ENCODE results near the gene ATP2A3.

Gene ATP2A3

GRCh38 chr17:4005296-4006164 is 41.3 kb upstream of the ATP2A3 start:
- Histone ChIP-seq H3K27ac (ENCODE audit: low read depth, low read length) (no peak overlapping the region), H4K91ac (ENCODE audit: low read depth, low read length) (no peak overlapping the region), H2AFZ (ENCODE audit: insufficient read depth, low read length, poor library complexity) (no peak overlapping the region), H2BK12ac (ENCODE audit: low read length) (no peak overlapping the region), H3K9ac (ENCODE audit: low read length) (no peak overlapping the region), H3K4me3 (ENCODE audit: low read depth, low read length) (no peak overlapping the region), H3K9me3 (ENCODE audit: insufficient read depth, low read depth, low read length) (no peaks in the 10 kb centered on the region), H3K4me1 (ENCODE audit: control insufficient read depth in 1 of 2, insufficient read depth in 2 of 2, low read length in 2 of 2) (peaks cover 3 to 10% of the 10 kb centered on the region in 2 experiments), H2BK120ac (ENCODE audit: insufficient read depth, low read length, poor library complexity) (no peak overlapping the region), H3K14ac (ENCODE audit: low read length) (no peak overlapping the region), H3K36me3 (ENCODE audit: control insufficient read depth in 1 of 2, insufficient read depth in 2 of 2, low read length in 2 of 2) (peaks cover 44 to 45% of the 10 kb centered on the region in 2 experiments), H2AK5ac (ENCODE audit: low read length) (no peak overlapping the region), H2BK5ac (ENCODE audit: low read depth, low read length, poor library complexity) (no peak overlapping the region), H3K79me2 (ENCODE audit: control insufficient read depth, insufficient read depth, low read length, poor library complexity) (no peaks in the 10 kb centered on the region), H3K4ac (ENCODE audit: low read depth, low read length) (no peak overlapping the region), H3K23ac (ENCODE audit: low read length) (no peak overlapping the region), H3K27me3 (ENCODE audit: insufficient read depth, low read length) (no peaks in the 10 kb centered on the region), H3K18ac (ENCODE audit: low read length) (no peak overlapping the region), H4K12ac (ENCODE audit: low read depth, low read length) (no peak overlapping the region), H3K4me2 (ENCODE audit: low read length) (no peak overlapping the region), H4K8ac (ENCODE audit: low read depth, low read length) (no peak overlapping the region), H3K79me1 (ENCODE audit: low read length) (no peaks in the 10 kb centered on the region)
- WGBS (ENCODE audit: extremely low coverage, insufficient coverage, insufficient read length): no CpG with 5 or more reads among the region's 22 CpGs
- no peak for DNase-seq

GRCh38 chr17:4004517-4005295 is 40.5 kb upstream of the ATP2A3 start:
- Histone ChIP-seq H3K4me2 (ENCODE audit: low read length) (no peak overlapping the region), H3K18ac (ENCODE audit: low read length) (no peak overlapping the region), H4K12ac (ENCODE audit: low read depth, low read length) (peak overlapping the region; percentile 27), H2BK12ac (ENCODE audit: low read length) (no peak overlapping the region), H3K4me3 (ENCODE audit: low read depth, low read length) (no peak overlapping the region), H2BK120ac (ENCODE audit: insufficient read depth, low read length, poor library complexity) (no peak overlapping the region), H3K79me1 (ENCODE audit: low read length) (no peaks in the 10 kb centered on the region), H2AFZ (ENCODE audit: insufficient read depth, low read length, poor library complexity) (no peak overlapping the region), H3K9me3 (ENCODE audit: insufficient read depth, low read depth, low read length) (no peaks in the 10 kb centered on the region), H3K79me2 (ENCODE audit: control insufficient read depth, insufficient read depth, low read length, poor library complexity) (no peaks in the 10 kb centered on the region), H3K9ac (ENCODE audit: low read length) (no peak overlapping the region), H4K91ac (ENCODE audit: low read depth, low read length) (no peak overlapping the region), H4K8ac (ENCODE audit: low read depth, low read length) (no peak overlapping the region), H3K27me3 (ENCODE audit: insufficient read depth, low read length) (no peaks in the 10 kb centered on the region), H3K27ac (ENCODE audit: low read depth, low read length) (no peak overlapping the region), H2AK5ac (ENCODE audit: low read length) (no peak overlapping the region), H3K4me1 (ENCODE audit: control insufficient read depth in 1 of 2, insufficient read depth in 2 of 2, low read length in 2 of 2) (peaks cover 3 to 10% of the 10 kb centered on the region in 2 experiments), H2BK5ac (ENCODE audit: low read depth, low read length, poor library complexity) (no peak overlapping the region), H3K4ac (ENCODE audit: low read depth, low read length) (no peak overlapping the region), H3K23ac (ENCODE audit: low read length) (no peak overlapping the region), H3K14ac (ENCODE audit: low read length) (no peak overlapping the region), H3K36me3 (ENCODE audit: control insufficient read depth in 1 of 2, insufficient read depth in 2 of 2, low read length in 2 of 2) (peaks cover 43% of the 10 kb centered on the region in 2 experiments)
- no CpG with 5 or more reads among the region's 44 CpGs for WGBS (ENCODE audit: extremely low coverage, insufficient coverage, insufficient read length)
- peak; percentile 44 to 69 for DNase-seq

GRCh38 chr17:4003501-4004421 is 39.5 kb upstream of the ATP2A3 start:
- Histone ChIP-seq H3K36me3 (ENCODE audit: control insufficient read depth in 1 of 2, insufficient read depth in 2 of 2, low read length in 2 of 2) (peaks cover 34% of the 10 kb centered on the region in 2 experiments), H2BK5ac (ENCODE audit: low read depth, low read length, poor library complexity) (no peak overlapping the region), H3K4me2 (ENCODE audit: low read length) (no peak overlapping the region), H3K18ac (ENCODE audit: low read length) (no peak overlapping the region), H3K23ac (ENCODE audit: low read length) (no peak overlapping the region), H2BK120ac (ENCODE audit: insufficient read depth, low read length, poor library complexity) (no peak overlapping the region), H3K4me3 (ENCODE audit: low read depth, low read length) (no peak overlapping the region), H2AK5ac (ENCODE audit: low read length) (no peak overlapping the region), H3K4me1 (ENCODE audit: control insufficient read depth in 1 of 2, insufficient read depth in 2 of 2, low read length in 2 of 2) (peaks cover 3 to 10% of the 10 kb centered on the region in 2 experiments), H4K12ac (ENCODE audit: low read depth, low read length) (no peak overlapping the region), H2BK12ac (ENCODE audit: low read length) (no peak overlapping the region), H3K27me3 (ENCODE audit: insufficient read depth, low read length) (no peaks in the 10 kb centered on the region), H3K9ac (ENCODE audit: low read length) (no peak overlapping the region), H3K79me1 (ENCODE audit: low read length) (no peaks in the 10 kb centered on the region), H3K4ac (ENCODE audit: low read depth, low read length) (no peak overlapping the region), H4K8ac (ENCODE audit: low read depth, low read length) (no peak overlapping the region), H3K9me3 (ENCODE audit: insufficient read depth, low read depth, low read length) (no peaks in the 10 kb centered on the region), H3K27ac (ENCODE audit: low read depth, low read length) (no peak overlapping the region), H3K14ac (ENCODE audit: low read length) (no peak overlapping the region), H2AFZ (ENCODE audit: insufficient read depth, low read length, poor library complexity) (no peak overlapping the region), H3K79me2 (ENCODE audit: control insufficient read depth, insufficient read depth, low read length, poor library complexity) (no peaks in the 10 kb centered on the region), H4K91ac (ENCODE audit: low read depth, low read length) (no peak overlapping the region)
- DNase-seq: no peak
- no CpG with 5 or more reads among the region's 46 CpGs for WGBS (ENCODE audit: extremely low coverage, insufficient coverage, insufficient read length)

DNA sequence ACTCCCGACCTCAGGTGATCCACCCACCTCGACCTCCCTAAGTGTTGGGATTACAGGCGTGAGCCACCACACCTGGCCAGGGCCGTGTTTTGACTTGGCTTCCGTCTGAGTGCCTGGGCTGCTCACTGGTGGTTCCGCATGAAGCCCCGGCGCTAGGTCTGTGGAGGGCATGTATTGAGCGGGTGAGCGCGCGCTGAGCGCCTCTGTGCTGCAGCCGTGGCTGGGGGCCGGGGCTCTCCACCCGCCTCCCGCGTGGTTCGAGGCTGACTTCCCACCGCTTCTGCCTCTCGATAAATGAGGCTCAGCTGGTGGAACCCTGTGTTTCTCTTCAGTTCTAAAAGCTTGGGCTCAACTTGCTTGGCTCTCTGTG is 38.9 kb upstream of the ATP2A3 start:
- Histone ChIP-seq H3K27ac (ENCODE audit: low read depth, low read length) (no peak overlapping the region), H2AFZ (ENCODE audit: insufficient read depth, low read length, poor library complexity) (no peak overlapping the region), H3K4me2 (ENCODE audit: low read length) (no peak overlapping the region), H4K91ac (ENCODE audit: low read depth, low read length) (no peak overlapping the region), H3K79me2 (ENCODE audit: control insufficient read depth, insufficient read depth, low read length, poor library complexity) (no peaks in the 10 kb centered on the region), H3K14ac (ENCODE audit: low read length) (no peak overlapping the region), H3K4ac (ENCODE audit: low read depth, low read length) (no peak overlapping the region), H2AK5ac (ENCODE audit: low read length) (no peak overlapping the region), H2BK12ac (ENCODE audit: low read length) (no peak overlapping the region), H2BK5ac (ENCODE audit: low read depth, low read length, poor library complexity) (no peak overlapping the region), H3K36me3 (ENCODE audit: control insufficient read depth in 1 of 2, insufficient read depth in 2 of 2, low read length in 2 of 2) (peaks cover 28 to 31% of the 10 kb centered on the region in 2 experiments), H3K79me1 (ENCODE audit: low read length) (no peaks in the 10 kb centered on the region), H3K9me3 (ENCODE audit: insufficient read depth, low read depth, low read length) (no peaks in the 10 kb centered on the region), H3K9ac (ENCODE audit: low read length) (no peak overlapping the region), H3K27me3 (ENCODE audit: insufficient read depth, low read length) (no peaks in the 10 kb centered on the region), H3K23ac (ENCODE audit: low read length) (no peak overlapping the region), H3K4me3 (ENCODE audit: low read depth, low read length) (no peak overlapping the region), H2BK120ac (ENCODE audit: insufficient read depth, low read length, poor library complexity) (no peak overlapping the region), H3K4me1 (ENCODE audit: control insufficient read depth in 1 of 2, insufficient read depth in 2 of 2, low read length in 2 of 2) (peaks cover 3 to 10% of the 10 kb centered on the region in 2 experiments), H4K12ac (ENCODE audit: low read depth, low read length) (no peak overlapping the region), H3K18ac (ENCODE audit: low read length) (no peak overlapping the region), H4K8ac (ENCODE audit: low read depth, low read length) (no peak overlapping the region)
- no CpG with 5 or more reads among the region's 21 CpGs for WGBS (ENCODE audit: extremely low coverage, insufficient coverage, insufficient read length)
- no peak for DNase-seq

Data from trophoblast cell (in vitro differentiated cells and primary cell).